BLaER1 treated with 17β-estradiol and CSF1 and Interleukin-3, amounts not matched to agents 10 nM and 100 nM (cell line): ENCODE results near the gene FUT7.

ENCODE experiments used
- H3K27ac ChIP-seq, 11 experiments: shearing (Covaris generic); formaldehyde crosslinking; 2 replicates each; pipeline ENCODE4 v1.8.1; 2022
- H3K27me3 ChIP-seq, 11 experiments: shearing (Covaris generic); formaldehyde crosslinking; 2 replicates each; pipeline ENCODE4 v1.8.1; 2022
- H3K36me3 ChIP-seq, 11 experiments: shearing (Covaris generic); formaldehyde crosslinking; 2 replicates each; pipeline ENCODE4 v1.8.1; 2022
- H3K4me1 ChIP-seq, 10 experiments: shearing (Covaris generic); formaldehyde crosslinking; 2 replicates each; pipeline ENCODE4 v1.8.1; 2022
- H3K4me2 ChIP-seq, 11 experiments: shearing (Covaris generic); formaldehyde crosslinking; 2 replicates each; pipeline ENCODE4 v1.8.1; 2022
- H3K4me3 ChIP-seq, 10 experiments: shearing (Covaris generic); formaldehyde crosslinking; 2 replicates each; pipeline ENCODE4 v1.8.1; 2022
- H3K9ac ChIP-seq, 11 experiments: shearing (Covaris generic); formaldehyde crosslinking; 2 replicates each; pipeline ENCODE4 v1.8.1; 2022
- H3K9me3 ChIP-seq, 11 experiments: shearing (Covaris generic); formaldehyde crosslinking; replicated peaks in 1 of 11; 2 replicates each; pipeline ENCODE4 v1.8.1; 2022
- H4K20me1 ChIP-seq, 11 experiments: shearing (Covaris generic); formaldehyde crosslinking; 2 replicates each; pipeline ENCODE4 v1.8.1; 2022
- Cebpa-rat ChIP-seq, 11 experiments: shearing (Covaris generic); IDR thresholded peaks; 2 replicates each; pipeline ENCODE4 v1.8.1; 2022

The FUT7 gene

GRCh38 chr9:137031904-137032640 is at the start of gene FUT7:
FUT7 (minus strand) TSS chr9:137032088; CDS start chr9:137031991, 97 bp downstream.
- H3K9ac ChIP-seq, result peak within 1 kb of the TSS; percentile 76 to 92 (median 88)
- peak within 1 kb of the TSS; percentile 64 to 98 (median 93) for H3K27ac ChIP-seq
- no peaks in the 10 kb centered on the region for H3K9me3 ChIP-seq
- TF ChIP-seq Cebpa-rat (IDR thresholded peaks at IDR 0.05), result no peak
- peak within 1 kb of the TSS; percentile 91 to 100 (median 98) for H3K4me2 ChIP-seq
- H3K27me3 ChIP-seq, result no peaks in the 10 kb centered on the region
- peaks cover 0 to 42% (median 20%) of the 10 kb centered on the region in 11 experiments; a peak in 19 of 22 replicates for H3K36me3 ChIP-seq
- peak within 1 kb of the TSS; percentile 65 to 84 (median 74) for H3K4me3 ChIP-seq
- peaks cover 5 to 44% (median 31%) of the 10 kb centered on the region in 11 experiments; a peak in 19 of 22 replicates for H4K20me1 ChIP-seq
- H3K4me1 ChIP-seq, result peaks cover 51 to 89% (median 80%) of the 10 kb centered on the region in 10 experiments

GRCh38 chr9:137080260-137081122 is 48.6 kb upstream of the FUT7 start:
- peak overlapping the region in 3 of 10 experiments; percentile 42 to 96 (median 81); a peak in 7 of 20 replicates for H3K4me3 ChIP-seq
- H3K9me3 ChIP-seq, result no peaks in the 10 kb centered on the region
- H3K4me2 ChIP-seq, result peak overlapping the region; percentile 95 to 100 (median 97)
- peak overlapping the region in 9 of 11 experiments; percentile 12 to 73 (median 40); a peak in 14 of 22 replicates for H3K9ac ChIP-seq
- peaks cover 36 to 69% (median 59%) of the 10 kb centered on the region in 11 experiments; a peak in 21 of 22 replicates for H4K20me1 ChIP-seq
- peaks cover 0 to 50% (median 14%) of the 10 kb centered on the region in 11 experiments; a peak in 14 of 22 replicates for H3K36me3 ChIP-seq
- H3K4me1 ChIP-seq, result peaks cover 84 to 91% (median 89%) of the 10 kb centered on the region in 10 experiments
- TF ChIP-seq Cebpa-rat (IDR thresholded peaks at IDR 0.05), result no peak
- peak overlapping the region in 1 of 11 experiments; percentile 4; a peak in 1 of 22 replicates for H3K27ac ChIP-seq
- peaks cover 0 to 3% (median 0%) of the 10 kb centered on the region in 11 experiments; a peak in 1 of 22 replicates for H3K27me3 ChIP-seq

GRCh38 chr9:137079401-137079787 is 47.5 kb upstream of the FUT7 start:
- peaks cover 84 to 91% (median 89%) of the 10 kb centered on the region in 10 experiments for H3K4me1 ChIP-seq
- peaks cover 36 to 66% (median 59%) of the 10 kb centered on the region in 11 experiments; a peak in 21 of 22 replicates for H4K20me1 ChIP-seq
- H3K9ac ChIP-seq, result peak overlapping the region in 9 of 11 experiments; percentile 5 to 73 (median 39); a peak in 10 of 22 replicates
- H3K4me2 ChIP-seq, result peak overlapping the region; percentile 95 to 100 (median 97)
- no peak for TF ChIP-seq Cebpa-rat (IDR thresholded peaks at IDR 0.05)
- peaks cover 0 to 3% (median 0%) of the 10 kb centered on the region in 11 experiments; a peak in 1 of 22 replicates for H3K27me3 ChIP-seq
- peaks cover 0 to 50% (median 14%) of the 10 kb centered on the region in 11 experiments; a peak in 14 of 22 replicates for H3K36me3 ChIP-seq
- H3K9me3 ChIP-seq, result no peaks in the 10 kb centered on the region
- 0 out of 22 replicates have a peak overlapping the region, but pooled peaks of 1 of the 11 experiments have one; percentile 4 for H3K27ac ChIP-seq
- peak overlapping the region in 3 of 10 experiments; percentile 42 to 96 (median 81); a peak in 7 of 20 replicates for H3K4me3 ChIP-seq

GRCh38 chr9:137078701-137079400 is 47.0 kb upstream of the FUT7 start:
- Histone ChIP-seq H3K4me2 (peak overlapping the region; percentile 95 to 100 (median 97)), H3K9me3 (no peaks in the 10 kb centered on the region), H3K36me3 (peaks cover 0 to 50% (median 14%) of the 10 kb centered on the region in 11 experiments; a peak in 14 of 22 replicates), H3K4me3 (peak overlapping the region in 9 of 10 experiments; percentile 70 to 96 (median 79); a peak in 17 of 20 replicates), H3K9ac (peak overlapping the region in 8 of 11 experiments; percentile 81 to 88 (median 83); a peak in 15 of 22 replicates), H3K4me1 (peaks cover 83 to 91% (median 89%) of the 10 kb centered on the region in 10 experiments), H3K27me3 (peaks cover 0 to 3% (median 0%) of the 10 kb centered on the region in 11 experiments; a peak in 1 of 22 replicates), H3K27ac (no peak overlapping the region), H4K20me1 (peaks cover 36 to 60% (median 53%) of the 10 kb centered on the region in 11 experiments; a peak in 21 of 22 replicates)
- no peak for TF ChIP-seq Cebpa-rat (IDR thresholded peaks at IDR 0.05)

GRCh38 chr9:137077758-137078693 is 46.1 kb upstream of the FUT7 start:
- TF ChIP-seq Cebpa-rat (IDR thresholded peaks at IDR 0.05), result no peak
- H3K4me3 ChIP-seq, result peak overlapping the region; percentile 70 to 96 (median 80)
- peaks cover 83 to 91% (median 89%) of the 10 kb centered on the region in 10 experiments for H3K4me1 ChIP-seq
- peaks cover 33 to 52% (median 48%) of the 10 kb centered on the region in 11 experiments; a peak in 21 of 22 replicates for H4K20me1 ChIP-seq
- peak overlapping the region; percentile 72 to 88 (median 83) for H3K9ac ChIP-seq
- H3K36me3 ChIP-seq, result peaks cover 0 to 49% (median 14%) of the 10 kb centered on the region in 11 experiments; a peak in 14 of 22 replicates
- H3K4me2 ChIP-seq, result peak overlapping the region; percentile 95 to 100 (median 97)
- H3K27ac ChIP-seq, result peak overlapping the region; percentile 62 to 79 (median 71)
- H3K9me3 ChIP-seq, result no peaks in the 10 kb centered on the region
- H3K27me3 ChIP-seq, result peaks cover 0 to 3% (median 0%) of the 10 kb centered on the region in 11 experiments; a peak in 1 of 22 replicates

GRCh38 chr9:137077010-137077747 is 45.3 kb upstream of the FUT7 start, which contains the start of gene UAP1L1:
UAP1L1 (plus strand) TSS chr9:137077517; CDS start chr9:137077533, 16 bp downstream.
- Histone ChIP-seq H3K4me3 (peak within 1 kb of the TSS; percentile 70 to 96 (median 80)), H3K9me3 (no peaks in the 10 kb centered on the region), H3K4me2 (peak within 1 kb of the TSS; percentile 95 to 100 (median 98)), H3K36me3 (peaks cover 0 to 40% (median 14%) of the 10 kb centered on the region in 11 experiments; a peak in 14 of 22 replicates), H4K20me1 (peaks cover 24 to 43% (median 39%) of the 10 kb centered on the region in 11 experiments; a peak in 20 of 22 replicates), H3K27ac (peak within 1 kb of the TSS; percentile 62 to 79 (median 71)), H3K27me3 (peaks cover 0 to 3% (median 0%) of the 10 kb centered on the region in 11 experiments; a peak in 1 of 22 replicates), H3K9ac (peak within 1 kb of the TSS; percentile 72 to 88 (median 83)), H3K4me1 (peaks cover 76 to 90% (median 83%) of the 10 kb centered on the region in 10 experiments)
- no peak for TF ChIP-seq Cebpa-rat (IDR thresholded peaks at IDR 0.05)
